ENCODE data around the gene PIGR. TPM values are rescaled to one million over a fixed set of nuclear protein-coding genes. Genes with fewer than 3 reads are reported as not detected.

PIGR gene
- total and polyA plus RNA-seq, 9 of the 15 experiments (the other 6 are each of a cell fraction or from before 2014, with no cell fraction given) = 0.01 to 1.5 (median 0.03) TPM; not detected in 4

DNA sequence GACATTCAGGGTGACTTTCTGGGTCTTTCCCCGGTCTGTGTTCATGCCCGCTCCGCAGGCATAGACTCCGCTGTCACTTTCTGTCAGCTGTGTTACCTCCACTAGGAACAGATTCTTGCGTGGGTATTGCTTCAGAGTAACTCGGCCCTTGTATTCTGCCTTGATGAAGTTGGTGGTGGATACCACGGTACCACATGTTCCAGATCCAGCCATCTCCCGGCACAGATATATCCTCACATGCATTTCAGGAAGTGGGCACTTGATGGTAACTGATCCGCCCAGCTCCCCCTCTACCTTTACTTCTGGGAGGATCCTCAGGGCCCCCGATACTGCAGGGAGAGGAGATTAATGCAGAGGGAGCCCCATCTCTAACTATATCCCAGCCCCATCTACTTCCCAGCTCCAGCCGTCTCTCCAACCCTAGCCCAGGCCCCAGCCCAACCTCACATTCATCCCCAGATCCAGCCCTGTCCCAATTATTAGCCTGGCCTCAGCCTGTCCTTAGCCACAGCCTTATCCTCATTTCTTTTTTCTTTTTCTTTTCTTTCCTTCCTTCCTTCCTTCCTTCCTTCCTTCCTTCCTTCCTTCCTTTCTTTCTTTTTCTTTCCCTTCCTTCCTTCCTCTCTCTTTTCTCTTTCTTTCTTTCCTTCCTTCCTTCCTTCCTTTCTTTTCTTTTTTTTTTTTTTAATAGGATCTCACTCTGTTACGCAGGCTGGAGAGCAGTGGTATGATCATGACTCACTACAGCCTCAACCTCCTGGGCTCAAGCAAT is 32.3 kb downstream of the PIGR start:
- no peak overlapping the region for H2AFZ ChIP-seq (ENCODE audit: low read depth, low read length)
- in situ Hi-C loops (cut with MboI) (loop anchor here (5.0 to 25.0 kb wide), 3 partner anchors 177 to 427 kb away; partner anchors contain the start of gene EIF2D), intact Hi-C loops (cut with micrococcal nuclease) (loop anchor here (5.0 kb wide), 3 partner anchors 422 to 583 kb away; partner anchors contain the start of gene CR1)
- H3K4me1 ChIP-seq (replicated peaks in 1 of 2; ENCODE audit: control insufficient read depth in 2 of 2, insufficient read depth in 2 of 2, low read length in 2 of 2) = peaks cover 2 to 10% of the 10 kb centered on the region in 2 experiments; a peak in 3 of 5 replicates
- no peaks in the 10 kb centered on the region for H3K79me2 ChIP-seq (ENCODE audit: control insufficient read depth, insufficient read depth, low read length)
- ATAC-seq (no peak), DNase-seq (ENCODE audit: extremely low read depth in 1 of 4, low spot score in 3 of 4) (no peak), FAIRE-seq (no peak)
- ChIA-PET CTCF (ENCODE audit: low intra/inter-chr PET ratio) (interaction anchor here (0.6 to 3.4 kb wide), 5 partner anchors 104 to 306 kb away, joined by 3 to 43 read pairs (median 3); no protein-coding TSS in a partner anchor), POLR2A (interaction anchor here (0.6 to 0.7 kb wide), 2 partner anchors 14 to 62 kb away, joined by 3 read pairs; no protein-coding TSS in a partner anchor)
- BruUV-seq (replicated peaks) = no TSS peak
- H4K20me1 ChIP-seq (replicated peaks; ENCODE audit: control insufficient read depth, insufficient read depth, low read length) = 0 out of 2 replicates have a peak, but pooled peaks cover 3% of the 10 kb centered on the region
- H3K9ac ChIP-seq (ENCODE audit: insufficient read depth in 1 of 2, low read depth in 2 of 2, low read length in 2 of 2) = no peak overlapping the region
- H3K27ac ChIP-seq (ENCODE audit: extremely low read depth, low read depth, low read length) = no peak overlapping the region
- no peak overlapping the region for H3K4me3 ChIP-seq
- no peaks in the 10 kb centered on the region for H3K9me3 ChIP-seq (replicated peaks; ENCODE audit: control insufficient read depth, insufficient read depth, low read depth, low read length)
- no peaks in the 10 kb centered on the region for H3K9me1 ChIP-seq (ENCODE audit: control insufficient read depth, insufficient read depth, low read length)
- 2% methylated on average over 11 of the region's 12 CpGs for WGBS (ENCODE audit: insufficient coverage, low coverage, missing lambda C conversion rate)
- H3K4me2 ChIP-seq (ENCODE audit: insufficient read depth, low read length) = no peak overlapping the region
- H3K27me3 ChIP-seq (ENCODE audit: control insufficient read depth in 2 of 2, insufficient read depth in 2 of 2, low read length in 2 of 2) = peaks cover 44 to 59% of the 10 kb centered on the region in 2 experiments
- H3K36me3 ChIP-seq (ENCODE audit: control insufficient read depth, insufficient read depth, low read length) = no peaks in the 10 kb centered on the region
- no peak for TF ChIP-seq SAFB (IDR thresholded peaks at IDR 0.05; ENCODE audit: borderline replicate concordance, low read depth, low read length)
- no peak for TF ChIP-seq YY1 (IDR thresholded peaks at IDR 0.05; ENCODE audit: borderline replicate concordance in 1 of 3, control insufficient read depth in 1 of 3, extremely low read depth in 1 of 3, insufficient read depth in 3 of 3, insufficient read length in 1 of 3, insufficient replicate concordance in 2 of 3, low read depth in 1 of 3, low read length in 2 of 3)
- 0 out of 2 replicates have a peak, but pooled peaks have one; percentile 63 for TF ChIP-seq THRB (CRISPR knock-in tag; conservative IDR thresholded peaks at IDR 0.05)
- TF ChIP-seq EGR1 (conservative IDR thresholded peaks at IDR 0.05) = no peak
- TF ChIP-seq ZNF512 (tag; IDR thresholded peaks at IDR 0.05) = peak; percentile 95
- TF ChIP-seq ZNF347 (CRISPR knock-in tag; IDR thresholded peaks at IDR 0.05; ENCODE audit: low read depth) = no peak
- TF ChIP-seq MCM7 (IDR thresholded peaks at IDR 0.05) = 0 out of 4 replicates have a peak, but pooled peaks of 1 of the 2 experiments have one; percentile 25
- 0 out of 2 replicates have a peak, but pooled peaks have one; percentile 31 for TF ChIP-seq ZBTB26 (CRISPR knock-in tag; IDR thresholded peaks at IDR 0.05)
- 0 out of 2 replicates have a peak, but pooled peaks have one; percentile 46 for TF ChIP-seq ELF4 (CRISPR knock-in tag; IDR thresholded peaks at IDR 0.05)
- TF ChIP-seq, protein P1, sequence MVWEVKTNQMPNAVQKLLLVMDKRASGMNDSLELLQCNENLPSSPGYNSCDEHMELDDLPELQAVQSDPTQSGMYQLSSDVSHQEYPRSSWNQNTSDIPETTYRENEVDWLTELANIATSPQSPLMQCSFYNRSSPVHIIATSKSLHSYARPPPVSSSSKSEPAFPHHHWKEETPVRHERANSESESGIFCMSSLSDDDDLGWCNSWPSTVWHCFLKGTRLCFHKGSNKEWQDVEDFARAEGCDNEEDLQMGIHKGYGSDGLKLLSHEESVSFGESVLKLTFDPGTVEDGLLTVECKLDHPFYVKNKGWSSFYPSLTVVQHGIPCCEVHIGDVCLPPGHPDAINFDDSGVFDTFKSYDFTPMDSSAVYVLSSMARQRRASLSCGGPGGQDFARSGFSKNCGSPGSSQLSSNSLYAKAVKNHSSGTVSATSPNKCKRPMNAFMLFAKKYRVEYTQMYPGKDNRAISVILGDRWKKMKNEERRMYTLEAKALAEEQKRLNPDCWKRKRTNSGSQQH (CRISPR knock-in tag; IDR thresholded peaks at IDR 0.05) = 0 out of 2 replicates have a peak, but pooled peaks have one; percentile 61
- TF ChIP-seq, protein P2, sequence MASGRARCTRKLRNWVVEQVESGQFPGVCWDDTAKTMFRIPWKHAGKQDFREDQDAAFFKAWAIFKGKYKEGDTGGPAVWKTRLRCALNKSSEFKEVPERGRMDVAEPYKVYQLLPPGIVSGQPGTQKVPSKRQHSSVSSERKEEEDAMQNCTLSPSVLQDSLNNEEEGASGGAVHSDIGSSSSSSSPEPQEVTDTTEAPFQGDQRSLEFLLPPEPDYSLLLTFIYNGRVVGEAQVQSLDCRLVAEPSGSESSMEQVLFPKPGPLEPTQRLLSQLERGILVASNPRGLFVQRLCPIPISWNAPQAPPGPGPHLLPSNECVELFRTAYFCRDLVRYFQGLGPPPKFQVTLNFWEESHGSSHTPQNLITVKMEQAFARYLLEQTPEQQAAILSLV (tag; IDR thresholded peaks at IDR 0.05) = 0 out of 2 replicates have a peak, but pooled peaks have one; percentile 36
